GM20431 (cell line): Measurements from ENCODE around the gene WDR27.
"Not testable (repeated sequence)": the region's sequence is repeated elsewhere in the genome, so short reads cannot be mapped to it uniquely, and the experiment has no call there.

Source experiments
- in situ Hi-C: fragments of 300-500 bp; cut with MseI, MboI; formaldehyde crosslinking; loops from one replicate; pipeline ENCODE4 v1.15.0; 2020; ENCODE audit warnings: low sequenced_read_pairs; ENCODE audit not compliant: unreplicated experiment

The WDR27 gene

DNA sequence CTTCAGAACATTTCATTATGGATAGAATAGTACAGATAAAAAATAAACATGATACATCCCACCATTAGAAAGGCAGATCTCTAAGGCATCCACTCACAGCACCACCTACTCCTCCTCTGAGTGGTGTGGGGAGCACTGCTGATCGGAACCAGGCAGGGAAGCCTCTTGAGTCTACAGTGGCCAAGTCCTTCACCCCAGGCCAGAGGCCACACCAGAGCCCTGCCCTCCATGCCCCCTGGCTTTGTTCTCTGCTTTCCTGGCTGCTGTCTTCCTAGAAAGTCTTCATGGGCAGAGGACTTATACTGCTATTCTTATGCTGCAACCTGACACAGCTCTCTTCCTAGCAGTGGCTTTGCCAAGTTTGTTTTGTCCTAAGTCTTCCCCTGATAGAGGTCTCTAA lies 246.4 kb downstream of the WDR27 start:
- in situ Hi-C loops: no loop called here

DNA sequence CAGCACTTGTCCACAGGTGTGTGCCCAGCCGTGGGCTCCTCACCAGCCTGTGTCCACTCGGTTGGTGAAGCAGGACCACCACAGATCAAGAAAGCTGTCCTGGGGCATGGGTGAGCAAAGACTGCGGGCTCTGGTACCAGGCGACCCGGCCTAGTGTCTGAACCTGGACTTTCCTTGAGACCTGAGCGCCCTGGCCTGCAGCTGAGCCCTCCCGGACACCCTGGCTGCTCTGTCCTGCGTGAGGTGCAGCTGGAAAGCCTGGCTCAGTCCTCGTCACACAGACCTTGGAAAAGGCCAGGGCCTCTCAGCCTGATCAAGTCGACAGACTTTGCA lies 247.0 kb downstream of the WDR27 start:
- in situ Hi-C loops: no loop called here

DNA sequence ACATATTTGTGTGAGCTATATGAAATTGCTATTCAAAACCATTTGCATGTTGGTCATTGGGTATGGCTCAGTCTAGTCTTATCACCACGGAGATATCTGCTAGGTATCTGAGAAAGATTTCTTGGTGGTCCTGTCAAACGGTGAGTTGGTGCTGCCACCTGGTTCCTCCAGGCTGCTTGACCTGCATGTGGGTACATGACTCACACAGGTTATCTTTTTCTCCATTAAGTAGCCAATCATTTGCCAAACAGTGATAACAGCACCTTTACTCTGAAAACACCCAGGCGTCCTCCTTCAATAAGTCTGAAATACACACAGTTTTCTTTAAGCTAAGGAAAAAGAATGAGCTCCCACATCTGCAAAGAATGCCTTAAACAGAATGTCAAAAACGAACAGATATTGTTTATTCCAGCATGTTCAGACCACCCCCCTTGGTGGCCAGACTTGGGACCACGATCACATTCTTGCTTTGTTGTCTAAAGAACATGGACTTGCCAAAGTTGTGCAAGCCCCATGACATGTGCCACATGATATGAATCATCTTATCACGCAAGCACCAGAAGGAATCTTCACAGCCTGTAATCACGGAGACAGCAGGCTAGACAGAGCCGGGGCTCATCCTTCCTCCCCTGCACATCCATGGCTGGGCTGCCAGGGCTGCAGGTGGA lies 247.5 kb downstream of the WDR27 start:
- in situ Hi-C loops: no loop called here

DNA sequence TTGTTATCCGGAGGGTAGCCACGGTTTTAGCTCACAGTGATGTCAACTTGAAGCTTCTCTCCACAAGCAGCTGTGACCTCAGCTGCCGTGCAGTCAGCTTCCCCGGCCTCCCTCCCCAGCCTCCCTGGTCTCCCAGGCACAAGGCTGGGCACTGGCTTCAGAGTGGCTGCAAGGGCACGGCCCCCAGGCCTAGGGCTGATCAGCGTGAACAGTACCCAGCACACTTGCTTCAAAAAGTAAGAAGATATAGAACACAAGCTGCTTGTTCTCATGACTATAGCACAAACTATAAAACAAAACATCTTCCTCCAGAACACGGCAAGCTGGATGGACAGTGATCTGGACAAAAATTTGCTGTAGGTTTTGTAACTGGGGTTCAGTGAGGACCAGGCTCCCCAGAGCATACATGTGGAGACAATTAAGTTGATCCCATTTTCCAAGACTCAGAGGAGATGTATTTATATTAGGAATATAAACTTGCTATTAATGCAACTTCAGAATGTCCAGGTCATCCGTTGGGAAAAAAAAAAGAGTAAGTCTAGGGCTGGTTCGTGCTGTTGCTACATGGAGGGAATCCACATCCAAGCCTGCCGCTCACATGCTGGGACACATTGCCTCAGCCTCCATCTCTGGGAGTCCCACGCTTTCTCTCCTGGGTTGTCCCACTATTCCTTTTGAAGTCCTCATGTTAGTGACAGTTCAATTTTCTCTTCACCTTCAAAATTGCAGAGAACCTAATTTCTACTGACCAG lies 248.8 kb downstream of the WDR27 start:
- in situ Hi-C loops: no loop called here

DNA sequence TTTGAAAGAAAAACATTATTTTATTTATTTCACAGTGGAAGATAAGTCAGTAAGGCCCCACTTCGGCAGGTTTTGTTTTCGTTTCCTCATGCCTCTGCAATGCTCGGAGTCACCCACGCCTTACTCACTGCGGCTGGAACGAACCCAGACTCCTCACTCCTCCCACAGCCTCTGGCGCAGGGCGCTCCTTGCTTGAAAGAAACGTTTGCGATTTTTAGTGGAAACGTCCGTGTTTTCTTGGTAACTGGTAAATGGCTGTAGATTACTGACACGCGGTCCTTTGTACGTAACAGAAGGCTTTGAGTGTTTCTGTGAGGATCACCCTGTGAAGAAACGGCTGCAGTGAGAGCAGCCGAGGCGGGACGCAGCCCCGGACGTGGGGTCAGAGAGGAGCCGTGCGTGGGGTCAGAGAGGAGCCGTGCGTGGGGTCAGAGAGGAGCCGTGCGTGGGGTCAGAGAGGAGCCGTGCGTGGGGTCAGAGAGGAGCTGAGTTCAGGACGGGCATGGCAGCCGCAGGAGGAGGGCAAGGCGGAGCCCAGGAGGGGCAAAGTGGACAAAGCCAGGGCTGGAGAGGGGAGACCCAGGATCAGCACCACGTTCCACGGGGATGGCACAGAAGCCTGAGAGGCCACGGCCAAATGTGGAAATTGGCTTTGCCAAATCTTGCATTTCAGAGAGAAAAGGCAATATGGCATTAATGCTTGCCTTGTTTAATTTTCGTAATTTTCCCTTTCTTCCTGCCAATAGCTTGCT lies 249.5 kb downstream of the WDR27 start:
- in situ Hi-C loops: no loop called here

DNA sequence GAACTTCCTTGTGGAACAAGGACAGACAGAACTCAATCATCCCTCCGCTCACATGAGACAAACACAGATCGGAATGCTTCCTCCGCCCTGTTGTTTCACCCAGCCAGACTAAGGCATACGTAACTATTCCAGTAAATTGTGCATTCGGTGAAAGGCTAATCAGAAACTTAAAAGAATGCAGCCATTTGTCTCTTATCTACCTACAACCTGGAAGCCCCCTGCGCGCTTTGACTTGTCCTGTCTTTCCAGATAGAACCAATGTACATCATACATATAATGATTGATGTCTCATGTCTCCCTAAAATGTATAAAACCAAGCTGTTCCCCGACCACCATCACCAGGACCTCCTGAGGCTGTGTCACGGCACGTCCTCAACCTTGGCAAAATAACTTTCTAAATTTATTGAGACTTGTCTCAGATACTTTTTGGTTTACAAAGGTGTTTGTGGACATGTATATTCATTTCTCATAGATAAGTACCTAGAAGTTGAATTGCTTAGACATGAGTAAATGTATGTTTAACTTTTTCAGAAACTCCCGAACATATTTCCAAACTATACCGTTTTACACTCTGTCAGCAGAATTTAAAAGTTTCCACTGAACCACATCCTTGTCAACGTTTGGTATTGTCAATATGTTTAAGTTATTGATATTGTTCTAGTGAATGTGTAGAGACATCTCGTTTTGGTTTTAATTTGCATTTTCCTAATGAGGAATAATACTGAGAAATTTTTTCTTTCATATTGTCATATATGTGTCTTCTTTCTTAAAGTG lies 250.6 kb downstream of the WDR27 start:
- in situ Hi-C loops: no loop called here

DNA sequence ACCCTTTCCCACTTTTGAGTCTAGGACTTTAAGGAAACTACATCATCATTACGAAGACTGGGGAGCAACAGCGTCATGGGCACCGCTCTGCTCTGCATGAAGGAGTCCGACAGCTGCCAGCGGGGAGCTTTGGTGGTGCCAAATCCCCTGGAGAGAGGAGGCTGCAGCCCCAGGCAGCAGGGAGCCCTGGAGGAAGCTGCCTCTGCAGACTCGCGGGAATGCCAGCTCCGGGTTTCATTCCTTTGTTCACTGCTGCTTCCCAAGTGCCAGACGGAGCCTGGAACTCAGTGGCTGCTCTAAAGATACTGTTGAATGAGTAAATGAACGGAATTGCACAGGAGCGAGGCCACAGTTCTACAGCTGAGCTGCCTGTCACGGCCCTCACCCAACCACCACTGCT lies 251.7 kb downstream of the WDR27 start:
- in situ Hi-C loops: no loop called here

DNA sequence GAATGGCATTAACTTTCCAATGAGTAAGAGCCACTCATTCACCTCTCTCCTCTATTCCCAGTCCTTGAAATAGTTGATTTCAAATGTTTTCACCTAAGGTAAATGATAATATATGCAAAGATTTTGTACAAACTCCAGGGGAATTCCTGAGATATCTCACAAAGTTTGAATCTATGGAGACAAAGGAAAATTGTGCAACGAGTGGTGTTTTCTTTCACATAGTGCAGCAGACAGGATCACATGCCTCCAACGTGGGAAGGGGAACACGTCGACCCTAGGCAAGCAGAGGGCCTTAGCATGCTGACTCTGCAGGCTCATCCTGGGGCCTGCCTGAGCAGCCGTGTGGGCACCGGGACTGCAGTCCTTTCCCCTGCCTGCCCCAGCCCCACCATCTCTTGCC lies 252.6 kb downstream of the WDR27 start:
- in situ Hi-C loops: no loop called here

DNA sequence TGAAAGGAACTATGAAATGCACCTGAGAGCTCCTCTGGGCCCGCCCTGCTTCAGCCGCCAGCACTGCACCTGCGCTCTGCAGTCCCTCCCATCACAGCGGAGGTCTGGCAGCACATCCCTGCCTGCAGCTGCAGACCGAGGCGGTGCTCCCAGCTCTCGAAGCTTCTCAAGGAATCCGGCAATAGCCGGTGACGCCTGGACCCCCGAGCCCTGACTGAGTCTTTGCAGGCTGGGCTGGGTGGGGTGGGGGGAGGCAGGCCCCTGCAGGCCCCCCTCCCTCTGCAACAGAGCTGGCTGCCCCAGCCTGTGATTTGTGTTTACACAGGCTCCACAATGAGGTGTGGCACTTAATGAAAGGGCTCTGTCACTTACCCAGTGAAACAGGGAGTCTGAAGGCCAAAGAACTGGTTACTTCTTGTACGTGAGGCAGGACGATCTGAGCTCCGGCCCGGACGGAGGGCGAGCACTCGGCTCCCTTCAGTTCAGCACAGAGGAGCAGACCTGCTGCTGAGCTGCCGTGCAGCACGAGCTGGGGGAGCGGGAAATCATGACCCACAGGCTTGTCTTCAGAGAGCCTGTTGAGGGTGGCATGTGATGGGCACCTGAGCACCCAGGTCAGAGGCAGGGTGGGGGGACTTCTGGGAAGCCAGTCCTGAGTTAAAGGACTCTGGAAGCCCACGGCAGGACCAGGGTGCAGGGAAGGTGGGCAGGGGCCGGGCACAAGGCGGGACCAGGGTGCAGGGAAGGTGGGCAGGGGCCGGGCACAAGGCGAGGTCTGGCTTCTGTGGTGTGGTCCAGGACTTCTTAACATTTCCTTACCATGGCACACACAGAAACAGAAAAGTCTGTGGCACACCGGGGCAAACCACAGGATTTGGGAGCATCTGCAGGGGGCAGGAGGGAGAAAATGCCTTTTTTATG lies 255.9 kb downstream of the WDR27 start:
- in situ Hi-C loops: no loop called here

DNA sequence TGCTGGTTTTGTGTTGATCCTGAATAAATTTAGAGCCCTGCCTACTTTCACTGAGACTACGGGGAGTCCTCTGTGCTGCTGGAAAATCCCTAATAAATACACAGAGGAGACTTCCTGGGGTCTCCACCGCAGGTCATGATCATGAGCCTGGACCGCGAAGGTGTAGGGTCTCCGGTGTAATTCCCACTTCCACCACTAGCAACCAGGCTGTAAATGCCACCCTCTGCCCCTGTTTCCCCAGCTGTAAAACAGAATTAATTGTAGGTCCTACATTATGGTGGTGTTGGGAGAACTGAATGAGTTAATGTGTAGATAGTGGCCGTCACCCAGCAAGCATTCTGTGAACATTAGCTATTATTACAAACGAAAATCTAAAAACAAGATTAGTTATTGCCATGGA lies 256.6 kb downstream of the WDR27 start:
- in situ Hi-C loops: no loop called here

DNA sequence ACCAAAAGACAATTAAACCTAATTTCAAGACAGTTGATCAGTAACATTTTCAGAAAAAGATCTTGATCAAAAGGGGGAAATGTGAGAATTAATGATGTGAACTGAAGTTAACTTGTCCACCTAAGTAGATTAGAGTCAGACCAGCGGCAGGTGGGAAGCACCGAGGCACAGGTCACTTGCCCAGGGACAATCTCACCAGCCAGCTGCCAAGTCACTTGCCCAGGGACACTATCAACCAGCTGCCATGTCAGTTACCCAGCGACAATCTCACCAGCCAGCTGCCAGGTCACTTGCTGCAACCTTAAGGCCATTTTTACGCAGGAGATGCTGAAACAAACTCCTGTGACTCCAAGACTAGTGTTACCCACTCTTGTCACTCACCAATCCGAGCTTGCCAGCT lies 260.5 kb downstream of the WDR27 start:
- in situ Hi-C loops: no loop called here

DNA sequence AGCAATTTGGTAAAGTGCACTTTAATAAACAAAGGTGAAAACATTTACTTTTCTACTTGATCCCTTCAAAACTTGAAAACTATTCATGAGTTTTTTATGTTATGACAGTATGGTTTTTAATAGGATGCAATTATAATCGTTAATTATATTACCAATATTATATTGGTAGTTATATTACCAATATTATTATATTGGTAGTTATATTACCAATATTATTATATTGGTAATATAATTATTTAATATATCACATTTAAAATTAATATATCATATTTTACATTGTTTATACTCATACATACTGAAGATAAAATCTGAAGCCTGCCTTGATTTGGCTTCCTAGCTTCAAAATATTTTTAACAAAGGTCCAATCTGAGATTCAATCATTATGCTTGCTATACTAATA lies 262.1 kb downstream of the WDR27 start:
- in situ Hi-C loops: no loop called here

DNA sequence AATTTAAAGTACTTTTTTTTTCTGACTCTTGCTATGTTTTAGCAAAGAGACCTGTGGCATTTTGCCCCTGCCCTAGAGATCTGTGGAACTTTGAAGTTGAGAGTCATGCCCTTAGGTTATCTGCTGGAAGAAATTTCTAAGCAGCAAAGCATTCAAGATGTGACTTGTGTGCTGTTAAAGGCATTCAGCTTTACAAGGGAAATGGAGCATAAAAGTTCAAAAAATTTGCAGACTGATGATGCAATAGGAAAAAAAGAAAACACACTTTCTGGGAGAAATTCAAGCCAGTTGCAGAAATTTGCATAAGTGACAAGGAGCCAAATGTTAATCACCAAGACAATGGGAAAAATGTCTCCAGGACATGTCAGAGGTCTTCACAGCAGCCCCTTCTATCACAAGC lies 267.3 kb downstream of the WDR27 start:
- in situ Hi-C loops: not testable (repeated sequence)

DNA sequence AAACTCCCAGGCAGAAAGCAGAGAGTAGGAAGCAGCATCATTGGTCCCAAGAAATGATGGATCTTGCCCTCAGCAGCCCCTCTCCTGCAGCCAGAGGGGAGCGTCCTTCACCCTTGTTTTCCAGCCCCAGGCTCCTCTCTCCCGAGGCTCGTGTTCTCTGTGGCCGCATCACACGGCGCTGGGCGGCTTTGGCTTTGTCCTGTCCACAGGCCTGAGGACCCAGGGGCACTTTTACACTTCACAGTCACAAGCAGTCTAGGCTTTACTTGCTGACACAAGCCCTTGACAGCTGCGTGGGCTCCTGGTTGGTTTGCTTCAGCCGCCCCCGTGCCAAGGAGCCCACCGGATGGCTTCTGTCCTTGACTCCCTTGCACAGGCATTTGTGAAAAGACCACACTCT lies 272.8 kb downstream of the WDR27 start:
- in situ Hi-C loops: no loop called here

DNA sequence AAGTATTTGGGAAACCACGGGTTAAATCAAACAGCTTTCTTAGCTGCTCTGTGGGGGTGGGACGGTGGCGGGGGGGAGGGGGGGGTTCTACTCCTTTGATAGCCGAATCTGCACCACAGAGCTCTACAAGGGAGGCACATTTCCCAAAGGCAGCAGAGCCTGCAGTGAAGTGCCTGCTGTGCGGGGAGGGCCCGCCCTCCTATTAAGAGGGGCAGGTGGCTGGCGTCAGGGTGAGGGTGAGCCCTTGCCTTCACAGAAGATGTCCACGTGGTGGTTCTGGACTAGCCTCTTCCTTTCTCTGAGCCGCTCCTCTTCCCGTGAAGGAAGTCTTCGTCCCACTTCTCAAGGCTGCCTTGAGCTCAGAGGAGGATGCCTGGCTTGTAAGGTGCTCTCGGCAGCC lies 273.3 kb downstream of the WDR27 start:
- in situ Hi-C loops: no loop called here

DNA sequence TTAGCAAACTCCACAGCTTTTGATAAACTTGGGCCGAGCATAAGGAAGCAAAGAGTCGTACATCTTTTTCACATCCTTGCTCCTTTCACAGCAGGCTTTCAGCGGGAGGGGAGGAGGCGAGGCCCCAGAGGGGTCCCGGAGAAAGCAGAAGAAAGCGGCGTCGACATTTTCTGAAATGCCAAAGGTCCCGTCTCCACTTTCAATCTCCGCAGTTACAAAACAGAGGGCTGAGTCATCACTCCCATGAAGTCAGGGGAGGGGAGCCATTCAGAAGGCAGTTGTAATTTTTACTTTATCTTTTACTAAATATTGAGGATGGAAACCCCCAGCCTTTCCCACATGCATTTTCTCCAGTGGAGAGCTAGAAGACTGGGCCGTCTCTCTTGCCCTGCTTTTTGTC lies 274.0 kb downstream of the WDR27 start:
- in situ Hi-C loops: no loop called here

DNA sequence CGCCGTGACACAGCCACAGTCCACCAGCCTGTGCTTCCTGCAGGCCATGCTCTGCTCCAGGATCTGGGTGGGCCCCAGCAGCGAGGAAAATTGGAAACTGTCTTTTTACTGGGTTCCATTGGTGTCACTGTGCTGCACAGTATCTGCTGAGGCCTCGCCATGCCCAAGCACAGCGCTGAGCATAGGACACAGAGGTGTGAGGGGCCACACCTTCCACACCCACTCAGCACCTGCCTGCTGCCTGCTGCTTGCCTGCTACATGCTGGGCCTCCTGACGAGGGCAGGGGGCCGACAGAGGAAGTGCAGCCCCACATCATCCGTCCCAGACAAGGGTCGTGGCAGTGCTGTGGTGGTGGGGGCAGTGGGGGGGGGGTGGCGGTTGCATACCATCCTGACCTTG lies 275.2 kb downstream of the WDR27 start:
- in situ Hi-C loops: no loop called here

DNA sequence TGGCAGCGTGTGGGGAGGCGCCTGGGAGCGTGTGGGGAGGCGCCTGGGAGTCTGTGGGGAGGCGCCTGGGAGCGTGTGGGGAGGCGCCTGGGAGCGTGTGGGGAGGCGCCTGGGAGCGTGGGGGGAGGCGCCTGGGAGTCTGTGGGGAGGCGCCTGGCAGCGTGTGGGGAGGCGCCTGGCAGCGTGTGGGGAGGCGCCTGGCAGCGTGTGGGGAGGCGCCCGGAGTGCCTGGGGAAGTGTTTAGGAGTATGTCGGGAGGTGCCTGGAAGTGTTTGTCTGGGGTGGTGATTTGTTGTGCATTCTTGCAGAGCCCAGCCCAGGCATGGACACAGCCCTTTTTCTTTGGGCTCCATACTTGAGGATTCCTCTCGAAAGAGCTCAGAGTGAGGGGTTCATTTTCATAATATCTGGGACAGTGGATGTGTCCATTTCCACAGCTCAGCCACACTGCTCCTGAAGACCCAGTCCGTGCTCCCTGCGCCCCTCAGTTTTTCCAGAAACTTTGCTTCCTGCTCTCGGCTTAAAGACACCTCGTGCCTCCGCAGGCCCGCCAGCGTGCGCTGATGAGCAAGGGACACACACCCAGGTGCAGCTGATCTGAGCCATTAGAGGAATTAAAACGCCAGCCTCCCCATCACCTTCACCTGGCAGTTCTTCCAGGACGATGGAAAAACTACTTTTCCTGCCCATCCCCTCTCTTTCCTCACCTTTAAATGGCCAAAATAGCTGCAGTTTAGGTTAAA lies 276.0 kb downstream of the WDR27 start:
- in situ Hi-C loops: no loop called here

DNA sequence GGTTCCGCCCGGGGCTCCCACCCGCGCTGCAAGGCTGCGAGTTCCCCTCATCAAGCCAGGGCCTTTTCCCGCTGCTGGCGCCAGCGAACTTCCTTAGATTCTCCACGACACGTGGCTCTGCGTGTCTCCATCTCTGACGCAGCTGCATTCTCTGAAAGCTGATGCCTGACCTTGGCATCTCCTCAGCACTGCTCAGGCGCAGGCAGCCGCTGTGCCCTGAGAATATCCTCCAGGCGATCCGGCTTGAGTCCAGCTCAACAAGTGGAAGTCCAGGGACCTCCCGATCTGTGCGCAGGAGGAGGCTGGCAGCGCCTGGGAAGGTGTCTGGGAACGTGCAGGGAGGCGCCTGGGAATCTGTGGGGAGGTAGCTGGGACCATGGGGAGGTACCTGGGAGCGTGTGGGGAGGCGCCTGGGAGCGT lies 277.0 kb downstream of the WDR27 start:
- in situ Hi-C loops: no loop called here
